Measurements from ENCODE around the gene TMEM218.
"Not testable (repeated sequence)": the region's sequence is repeated elsewhere in the genome, so short reads cannot be mapped to it uniquely, and the experiment has no call there.

Gene TMEM218

DNA sequence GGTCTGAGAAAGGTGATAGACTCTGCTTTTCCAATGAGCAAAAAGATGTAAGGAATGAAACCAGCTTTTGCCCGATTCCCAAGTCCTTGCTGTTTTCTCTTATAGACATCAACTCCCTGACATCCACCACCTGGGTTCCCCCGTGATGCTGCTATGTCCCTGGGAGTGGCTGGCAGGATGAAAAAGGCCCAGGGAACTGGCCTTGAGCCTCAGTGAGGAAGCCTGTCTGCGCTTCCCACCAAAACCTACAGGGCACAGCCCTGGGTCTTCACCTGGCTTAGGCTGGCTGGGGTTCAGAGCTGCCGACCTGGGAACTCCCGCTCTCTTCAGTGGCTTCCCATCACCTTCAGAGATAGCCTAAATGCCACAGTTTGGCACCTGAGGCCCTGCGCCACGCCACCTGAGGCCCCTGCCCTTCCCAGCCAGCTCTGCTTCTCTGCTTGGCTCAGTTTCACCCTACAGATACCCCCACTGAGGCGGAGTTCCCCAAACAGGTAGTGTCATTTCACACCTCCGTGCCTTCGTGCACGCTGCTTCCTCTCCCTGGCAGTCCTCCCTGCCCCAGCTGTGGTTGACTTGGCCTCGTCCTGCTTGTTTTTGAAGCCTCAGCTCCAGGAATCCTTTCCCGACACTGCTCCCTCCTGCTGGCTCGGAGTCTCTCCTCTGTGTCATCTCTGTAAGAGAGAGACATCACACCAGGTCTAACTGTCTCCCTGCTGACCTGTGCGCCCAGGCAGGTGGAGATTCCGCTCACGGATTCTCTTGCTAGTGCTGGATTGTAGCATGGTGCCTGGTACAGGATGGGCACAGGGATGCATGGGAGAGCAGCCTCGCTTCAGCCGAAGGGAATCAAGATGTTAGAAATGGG, 37.6 kb downstream of the TMEM218 start:
- no peak for DNase-seq

GRCh38 chr11:125072961-125073590, 38.4 kb downstream of the TMEM218 start:
- DNase-seq, result no peak

GRCh38 chr11:125072218-125072960, 39.0 kb downstream of the TMEM218 start:
- DNase-seq, result no peak

DNA sequence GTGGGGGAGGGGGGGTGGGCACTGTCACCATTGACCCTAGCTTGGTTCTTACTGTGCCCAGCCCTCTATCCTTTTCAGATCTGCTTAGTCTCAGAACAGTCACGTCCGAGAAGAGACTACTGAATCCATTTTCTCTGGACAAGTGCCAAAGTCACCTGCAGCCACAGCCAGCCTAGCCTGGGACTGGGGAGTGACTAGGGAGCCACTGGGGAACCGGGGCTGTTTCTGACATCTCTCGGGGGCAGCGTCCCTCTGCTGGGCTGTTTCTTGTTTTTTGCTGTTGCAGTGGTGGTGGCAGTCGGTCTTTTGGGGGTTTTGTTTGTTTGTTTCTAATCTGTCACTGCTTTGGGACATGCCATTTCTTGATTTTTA, 39.6 kb downstream of the TMEM218 start:
- DNase-seq, result no peak

DNA sequence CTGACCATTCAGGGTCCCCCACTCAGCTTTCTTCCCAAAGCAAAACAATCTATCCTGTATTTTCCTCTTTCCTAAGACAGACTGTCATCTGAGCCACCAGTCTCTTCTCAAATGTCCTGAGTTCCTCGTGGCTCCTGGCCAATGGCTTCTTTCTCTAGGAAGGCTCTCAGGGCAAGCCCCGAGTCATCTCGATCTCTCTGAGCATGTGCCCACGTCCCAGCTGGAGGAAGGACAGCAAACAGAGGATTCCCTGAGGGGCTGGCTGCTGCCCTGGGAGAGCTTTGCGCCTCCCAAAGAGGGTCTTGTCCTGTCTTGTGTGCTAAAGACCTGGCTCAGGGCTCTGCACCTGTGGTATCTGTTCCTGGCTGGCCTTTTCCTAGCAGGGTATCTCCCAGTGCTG, 40.0 kb downstream of the TMEM218 start:
- DNase-seq, result no peak

DNA sequence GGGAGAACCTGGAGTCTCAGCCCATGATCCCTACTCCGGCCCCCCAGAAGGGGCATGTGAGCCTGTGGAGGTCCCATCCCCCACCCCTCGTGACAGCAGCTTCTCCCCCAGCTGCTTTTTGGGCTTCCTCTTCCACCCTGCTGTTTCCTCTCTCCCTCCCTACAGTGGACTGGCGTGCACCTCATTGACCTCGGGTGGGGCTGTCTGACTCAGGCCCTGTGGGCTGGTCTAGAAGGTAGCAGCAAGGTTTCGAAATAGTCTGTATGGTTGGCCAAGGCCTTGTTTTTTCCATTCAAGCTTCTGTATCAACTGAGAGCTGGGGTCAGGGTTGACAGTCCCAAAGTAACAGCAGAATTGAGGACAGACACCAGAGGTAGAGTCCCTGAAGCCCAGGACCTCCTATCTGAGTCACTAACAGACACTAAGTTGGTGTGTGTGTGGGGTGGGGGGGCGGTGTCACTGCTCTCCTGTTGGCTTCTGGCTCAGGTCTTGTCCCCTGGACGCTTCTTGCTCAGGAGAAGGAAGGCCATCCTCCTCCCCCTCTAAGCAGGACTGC, 40.6 kb downstream of the TMEM218 start:
- no peak for DNase-seq

DNA sequence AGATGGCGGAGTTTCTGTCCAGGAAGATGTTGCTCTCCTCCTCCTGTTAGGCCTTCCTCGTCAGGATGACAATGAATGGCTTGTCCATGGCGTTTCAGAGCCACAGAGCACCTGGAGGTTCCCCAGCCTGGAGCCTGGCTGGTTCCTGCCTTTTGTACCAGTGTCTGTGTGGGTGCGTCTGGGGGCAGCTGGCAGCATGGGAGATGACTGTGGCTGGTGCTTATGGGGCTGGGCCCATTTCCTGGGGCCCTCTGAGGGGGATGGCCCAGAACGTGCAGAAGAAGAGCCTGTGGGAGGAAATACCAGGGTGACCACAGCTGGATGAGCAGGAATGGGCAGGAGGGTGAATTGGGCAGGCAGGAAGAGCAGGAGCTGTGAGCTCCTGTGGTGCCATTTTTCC, 41.6 kb downstream of the TMEM218 start:
- no peak for DNase-seq

- DNase-seq, result no peak
These were observed 42.4 kb downstream of the TMEM218 start for GRCh38 chr11:125069008-125069407.

GRCh38 chr11:125068368-125068767, 43.1 kb downstream of the TMEM218 start:
- no peak for DNase-seq

DNA sequence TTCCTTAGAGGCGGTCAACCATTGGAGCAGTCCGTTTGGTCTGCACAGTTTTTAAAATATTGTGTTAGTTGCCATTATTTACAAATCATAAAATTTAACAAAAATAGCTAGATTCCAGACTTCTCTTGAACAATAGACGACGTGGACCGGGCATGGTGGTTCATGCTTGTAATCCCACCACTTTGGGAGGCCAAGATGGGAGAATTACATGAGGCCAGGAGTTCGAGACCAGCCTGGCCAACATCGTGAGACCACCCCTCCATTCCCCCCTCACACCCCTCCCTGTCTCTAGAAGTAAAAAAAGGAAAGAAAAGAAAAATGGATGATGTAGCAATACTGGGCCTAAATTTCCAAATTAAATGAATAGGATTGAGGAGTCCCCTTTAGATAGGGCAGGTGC, 47.4 kb downstream of the TMEM218 start:
- DNase-seq, result no peak

DNA sequence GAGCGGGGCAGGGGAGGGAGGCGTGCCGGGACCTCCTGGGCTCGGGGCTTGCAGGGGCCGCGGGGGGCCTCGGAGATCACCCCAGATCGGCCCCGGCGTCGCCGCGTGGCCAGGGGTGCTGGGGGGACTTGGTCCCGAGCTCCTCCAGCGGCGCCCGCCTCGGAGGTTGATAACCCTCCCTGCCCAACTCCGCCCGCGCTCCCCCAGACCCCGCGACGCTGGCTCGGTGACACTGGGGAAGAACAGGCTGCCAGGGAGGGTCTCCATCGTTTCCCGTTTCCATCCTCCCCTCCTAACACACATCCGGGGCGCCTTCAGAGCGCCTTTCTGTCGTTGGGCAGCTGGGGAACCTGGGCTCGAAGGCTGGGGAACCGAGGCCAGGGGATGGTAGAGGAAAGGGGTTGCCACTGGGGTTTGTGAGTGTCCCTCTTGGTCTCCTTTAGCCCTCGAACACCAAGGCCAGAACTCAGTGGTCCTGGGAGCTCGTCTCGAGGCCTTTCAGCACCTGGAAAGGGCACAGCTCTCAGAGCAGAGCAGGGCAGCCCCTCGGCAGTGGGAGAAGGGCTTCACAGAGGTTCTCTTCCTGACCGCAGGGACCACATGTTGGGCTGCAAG, 47.9 kb downstream of the TMEM218 start:
- DNase-seq, result no peak

DNA sequence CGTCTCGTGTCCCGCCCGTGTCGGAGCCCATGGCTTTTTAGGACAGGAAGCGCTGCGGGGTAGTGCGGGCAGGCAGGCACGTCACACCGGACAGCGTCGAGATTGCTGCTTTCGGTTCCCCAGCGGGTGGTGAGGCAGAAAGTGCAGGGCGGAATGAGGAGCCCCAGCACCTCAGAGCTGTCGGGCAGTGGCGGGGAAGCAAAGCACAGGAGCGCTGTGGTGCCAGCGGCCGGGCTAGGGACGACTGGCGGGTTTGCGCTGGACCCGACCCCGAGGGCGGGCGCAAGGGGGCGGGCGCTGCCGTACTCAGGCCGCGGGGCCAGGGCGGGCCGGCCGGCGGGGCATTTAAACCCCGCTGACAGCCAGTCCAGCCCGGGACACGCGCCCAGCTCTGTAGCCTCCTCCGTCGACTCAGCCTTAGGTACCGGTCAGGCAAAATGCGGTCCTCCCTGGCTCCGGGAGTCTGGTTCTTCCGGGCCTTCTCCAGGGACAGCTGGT, 48.4 kb downstream of the TMEM218 start, which contains the start of gene SLC37A2:
Gene SLC37A2 (plus strand): TSS at position 375 of the 498 bp plus-strand sequence. CDS start 63 bp downstream, at position 438.
- peak; percentile 37 for DNase-seq

- no peak for DNase-seq
These were observed 49.1 kb downstream of the TMEM218 start for GRCh38 chr11:125062218-125062930.

DNA sequence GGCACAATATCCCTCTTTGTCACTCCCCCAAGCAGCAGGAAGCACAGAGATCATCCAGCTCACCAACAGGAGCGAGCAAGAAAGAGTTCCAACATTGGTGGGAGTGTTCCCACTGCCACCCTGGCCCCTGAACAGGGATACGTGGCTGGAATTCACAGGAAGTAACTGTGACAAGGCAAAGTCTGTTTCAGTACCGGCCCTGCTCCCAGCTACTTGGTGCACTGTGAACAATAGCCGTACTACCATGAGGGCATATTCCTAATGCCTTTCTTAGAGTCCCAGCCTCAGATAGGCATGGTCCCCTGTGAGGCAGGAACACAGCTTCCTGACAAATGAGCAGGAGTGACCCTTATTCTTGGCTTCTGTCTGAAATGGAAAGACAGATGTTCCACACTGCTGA, 50.1 kb downstream of the TMEM218 start:
- DNase-seq, result no peak

DNA sequence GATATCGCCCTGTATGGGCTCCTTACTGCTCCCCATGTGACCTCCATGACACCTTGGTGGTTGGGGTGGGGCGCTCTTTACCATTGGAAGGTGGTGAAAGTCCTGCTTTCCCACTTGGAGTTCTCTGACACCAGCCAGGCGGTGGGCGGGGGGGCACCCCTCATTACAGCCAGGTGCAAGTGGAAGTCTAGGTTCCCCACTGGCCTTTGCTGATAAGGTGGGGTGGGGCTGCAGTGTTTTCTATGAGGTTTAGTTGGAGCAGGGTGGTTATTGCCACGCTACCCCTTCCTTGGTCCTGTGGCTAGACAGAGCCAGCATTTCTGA, 53.8 kb downstream of the TMEM218 start:
- DNase-seq, result no peak

DNA sequence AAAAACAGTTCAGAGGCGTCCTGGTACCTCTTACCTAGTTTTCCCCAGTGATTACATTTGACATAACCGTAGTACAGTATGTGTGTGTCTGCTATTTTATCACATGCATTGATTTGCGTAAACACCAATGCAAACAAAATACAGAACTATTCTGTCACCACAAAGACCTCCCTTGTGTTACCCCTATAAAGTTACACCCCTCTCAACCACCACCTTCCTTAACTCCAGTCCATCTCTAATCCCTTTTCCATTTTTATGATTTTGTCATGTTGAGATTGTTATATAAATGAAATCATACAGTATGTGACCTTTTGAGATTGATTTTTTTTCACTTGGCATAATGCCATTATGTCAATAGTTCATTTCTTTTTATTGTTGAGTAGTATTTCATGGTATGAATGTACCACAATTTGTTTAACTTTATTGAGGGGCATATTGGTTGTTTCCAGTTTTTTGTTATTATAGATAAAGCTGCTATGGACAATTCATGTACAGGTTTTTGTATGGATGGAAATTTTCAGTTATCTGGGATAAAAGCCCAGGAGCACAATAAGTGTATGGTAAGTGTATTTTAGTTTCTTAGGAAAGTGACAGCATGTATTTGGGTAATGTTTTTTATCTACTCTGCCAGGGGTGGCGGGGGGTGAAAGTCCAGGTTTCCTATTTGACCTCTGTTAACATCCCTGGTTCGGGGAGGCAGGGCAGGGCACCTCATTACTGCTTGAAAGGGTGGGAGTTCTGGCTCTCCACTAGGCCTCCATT, 54.3 kb downstream of the TMEM218 start:
- no peak for DNase-seq

DNA sequence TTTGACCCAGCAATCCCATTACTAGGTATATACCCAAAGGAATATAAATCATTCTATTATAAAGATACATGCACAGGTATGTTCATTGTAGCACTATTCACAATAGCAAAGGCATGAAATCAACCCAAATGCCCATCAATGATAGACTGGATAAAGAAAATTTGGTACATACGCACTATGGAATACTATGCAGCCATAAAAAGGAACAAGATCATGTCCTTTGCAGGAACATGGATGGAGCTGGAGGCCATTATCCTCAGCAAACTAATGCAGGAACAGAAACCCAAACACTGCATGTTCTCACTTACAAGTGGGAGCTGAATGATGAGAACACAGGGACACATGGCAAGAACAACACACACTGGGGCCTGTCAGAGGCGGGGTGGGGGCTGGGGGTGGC, 55.3 kb downstream of the TMEM218 start:
- DNase-seq, result not testable (repeated sequence)

- no peak for DNase-seq
These were observed 56.2 kb downstream of the TMEM218 start for GRCh38 chr11:125055107-125055715.

GRCh38 chr11:125053167-125053566, 58.3 kb downstream of the TMEM218 start:
- no peak for DNase-seq

- DNase-seq, result no peak
These were observed 59.4 kb downstream of the TMEM218 start for GRCh38 chr11:125052047-125052446.

All from activated CD8-positive, alpha-beta memory T cell treated with anti-CD3 and anti-CD28 coated beads, Interleukin-2, amount 50 U/mL, for 4 hours (primary cell).